HG02943 (cell line): Measurements from ENCODE around the gene ACD.
A peak's percentile ranks its signal among the peaks of the same experiment; 100 is the strongest.

Source experiments
- ATAC-seq: cut with Tn5 transposase; IDR thresholded peaks from one replicate; pipeline ENCODE4 v1.9.1; 2021; ENCODE audit warnings: mild to moderate bottlenecking, low read depth, moderate library complexity; ENCODE audit not compliant: unreplicated experiment

ACD gene

GRCh38 chr16:67676516-67676915 lies 16.5 kb upstream of the ACD start:
- no peak for ATAC-seq

DNA sequence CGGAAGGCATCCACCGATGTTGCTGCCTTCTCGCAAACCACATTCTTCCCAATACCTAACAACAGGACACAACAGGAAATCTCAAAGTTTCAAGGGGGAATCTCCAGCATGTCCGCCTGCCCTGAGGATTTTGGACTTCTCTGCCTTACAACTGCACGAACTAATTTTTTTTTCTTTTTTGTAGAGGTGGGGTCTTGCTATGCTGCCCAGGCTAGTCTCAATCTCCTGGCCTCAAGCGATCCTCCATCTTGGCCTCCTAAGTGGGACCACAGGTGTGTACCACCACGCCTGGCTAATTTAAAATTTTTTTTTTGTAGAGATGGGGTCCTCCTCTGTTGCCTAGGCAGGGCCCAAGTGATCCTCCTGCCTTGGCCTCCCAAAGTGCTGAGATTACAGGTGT lies 15.9 kb upstream of the ACD start:
- no peak for ATAC-seq

- no peak for ATAC-seq
These were observed 15.5 kb upstream of the ACD start for GRCh38 chr16:67675579-67675935.

DNA sequence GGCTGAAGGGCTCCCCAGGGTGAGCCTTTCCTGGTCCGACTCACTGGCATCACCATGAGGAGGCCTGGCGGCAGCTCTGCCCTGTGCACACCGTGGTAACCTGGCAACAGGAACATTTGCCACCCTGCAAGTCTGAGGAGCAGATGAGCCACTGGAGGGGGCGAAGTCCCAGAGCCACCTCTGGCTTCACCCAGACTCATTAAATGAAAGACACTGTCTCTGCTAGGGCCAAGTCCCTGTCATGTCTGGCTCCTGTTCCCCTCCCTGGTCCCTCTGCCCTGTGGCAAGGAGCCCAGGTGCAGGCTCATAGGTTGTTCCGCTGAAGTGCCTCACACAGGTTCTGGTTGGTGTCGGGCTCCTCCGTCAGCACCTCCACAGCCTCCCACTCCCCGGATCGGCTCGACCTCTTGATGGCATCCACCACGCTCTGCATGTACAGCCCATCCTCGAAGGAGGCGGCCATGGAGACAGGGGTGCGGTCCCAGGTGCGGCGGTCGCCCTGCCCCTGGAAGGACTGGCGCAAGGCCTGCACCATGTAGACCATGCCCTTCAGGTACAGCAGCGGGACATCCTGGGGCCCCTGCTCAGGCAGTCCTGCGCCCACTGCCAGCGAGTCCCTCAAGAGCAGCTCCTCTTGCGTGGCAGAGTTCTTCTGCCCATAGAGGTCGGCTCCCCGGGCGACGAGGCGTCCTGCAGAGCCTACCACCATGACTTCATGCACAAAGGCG lies 15.0 kb upstream of the ACD start:
- no peak for ATAC-seq

GRCh38 chr16:67673712-67674580 lies 13.9 kb upstream of the ACD start:
- no peak for ATAC-seq

GRCh38 chr16:67672739-67673662 lies 12.9 kb upstream of the ACD start:
- ATAC-seq, result no peak

DNA sequence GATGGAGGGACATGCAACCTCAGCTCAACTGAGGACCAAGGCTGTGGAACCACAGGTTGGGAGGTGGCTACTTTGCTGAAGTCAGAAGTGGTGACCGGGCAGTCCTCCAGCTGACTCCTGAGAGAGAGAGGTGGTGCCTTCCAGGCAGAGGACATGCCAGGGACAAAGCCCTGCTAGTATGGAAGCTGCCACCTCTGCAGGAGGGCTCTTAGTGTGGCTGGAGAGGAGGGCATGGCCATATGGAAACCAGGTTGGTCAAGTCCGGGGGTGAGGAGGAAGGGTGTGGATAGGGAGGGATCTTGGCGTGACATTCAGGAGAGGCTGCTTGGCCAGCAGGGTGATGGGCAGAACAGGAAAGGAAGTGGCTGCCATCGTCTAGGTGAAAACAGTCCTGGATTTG lies 12.2 kb upstream of the ACD start:
- ATAC-seq, result no peak

DNA sequence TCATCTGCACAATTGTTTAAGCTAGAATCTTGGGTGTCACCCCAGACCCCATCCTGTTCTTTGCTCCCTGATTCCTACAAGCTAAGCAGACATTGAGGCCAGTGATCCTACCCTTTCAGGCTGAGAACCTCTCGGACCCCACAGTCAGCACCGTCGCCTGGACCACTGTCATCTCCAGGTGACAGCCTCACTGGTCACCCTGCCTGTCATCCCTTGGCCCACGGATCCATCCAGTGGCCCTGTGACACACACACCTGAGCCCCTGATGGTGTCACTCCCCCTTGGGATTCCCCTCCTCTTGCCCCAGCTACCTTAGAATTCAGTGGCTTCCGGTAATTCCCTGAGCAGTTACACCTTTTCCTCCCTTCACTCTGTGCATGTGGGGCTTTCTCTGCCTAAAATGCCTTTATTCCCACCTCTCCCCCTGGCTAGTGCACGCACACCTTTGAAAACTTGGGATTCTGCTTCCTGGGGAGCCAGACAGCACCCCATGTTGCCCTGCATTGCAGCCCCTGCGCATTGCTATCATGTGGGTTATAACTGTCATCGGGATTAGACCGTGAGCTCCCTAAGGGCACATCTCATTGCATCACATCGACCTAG lies 9.5 kb upstream of the ACD start:
- ATAC-seq, result no peak

GRCh38 chr16:67668495-67669157 lies 8.6 kb upstream of the ACD start:
- ATAC-seq, result no peak

DNA sequence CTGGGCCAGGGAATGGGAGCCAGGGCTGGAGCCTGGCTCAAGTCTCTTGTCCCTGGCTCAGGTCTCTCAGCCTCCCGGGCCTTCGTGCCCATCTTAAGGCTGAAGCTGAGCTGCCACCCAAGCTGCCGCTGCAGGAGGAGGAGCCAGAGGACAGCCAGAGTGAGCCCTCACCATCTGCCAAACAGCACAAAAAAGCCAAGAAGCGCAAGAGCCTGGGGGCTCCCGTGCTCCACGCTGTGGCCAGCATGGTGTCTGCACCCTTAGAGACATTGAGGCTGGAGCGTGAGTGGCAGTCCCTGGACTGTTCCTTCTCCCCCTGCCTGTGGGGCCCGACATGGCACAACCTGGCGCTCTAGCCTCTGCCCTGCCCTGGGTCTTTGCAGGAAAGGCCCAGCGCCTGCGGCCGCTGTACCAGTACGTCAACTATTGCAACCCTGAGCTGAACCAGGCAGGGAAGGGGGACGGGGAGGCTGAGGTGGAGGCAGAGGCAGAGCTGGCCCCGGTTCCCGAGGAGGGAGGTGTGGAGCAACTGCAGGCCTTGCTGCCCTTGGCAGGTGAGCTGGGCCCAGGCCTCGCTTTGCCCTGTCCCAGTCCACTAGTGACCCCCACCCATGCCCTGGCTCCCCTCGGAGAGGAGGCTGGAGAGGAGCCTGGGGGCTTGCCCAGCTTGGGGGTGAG lies 7.9 kb upstream of the ACD start:
- peak; percentile 62 for ATAC-seq

GRCh38 chr16:67667453-67667816 lies 7.4 kb upstream of the ACD start:
- ATAC-seq, result no peak

GRCh38 chr16:67666559-67667452 lies 6.7 kb upstream of the ACD start, which contains the start of the genes C16orf86 and ENKD1:
Gene C16orf86 (plus strand): TSS chr16:67666814. CDS start chr16:67666971, 157 bp downstream.
Gene ENKD1 (minus strand): TSS chr16:67666750. CDS start chr16:67666442, 308 bp downstream.
- ATAC-seq, result peak; percentile 42

- ATAC-seq, result no peak
These were observed 6.0 kb upstream of the ACD start for GRCh38 chr16:67666032-67666551.

DNA sequence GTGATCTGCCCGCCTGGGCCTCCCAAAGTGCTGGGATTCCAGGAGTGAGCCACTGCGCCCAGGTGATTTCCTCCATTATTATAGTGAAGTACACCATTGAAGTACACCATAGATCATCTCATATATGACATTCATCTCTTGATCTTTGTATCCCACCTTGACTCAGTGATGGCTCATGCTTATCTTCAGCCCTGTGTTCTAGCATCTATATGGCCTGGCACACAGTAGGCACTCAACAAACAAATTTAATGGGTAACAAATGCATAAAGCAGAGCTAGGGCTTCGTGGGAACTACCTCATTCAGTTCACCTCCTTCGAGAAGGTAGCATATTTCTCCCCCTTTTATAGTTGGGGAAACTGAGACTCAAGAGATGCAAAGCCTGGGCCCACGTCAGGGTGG lies 5.5 kb upstream of the ACD start:
- no peak for ATAC-seq

DNA sequence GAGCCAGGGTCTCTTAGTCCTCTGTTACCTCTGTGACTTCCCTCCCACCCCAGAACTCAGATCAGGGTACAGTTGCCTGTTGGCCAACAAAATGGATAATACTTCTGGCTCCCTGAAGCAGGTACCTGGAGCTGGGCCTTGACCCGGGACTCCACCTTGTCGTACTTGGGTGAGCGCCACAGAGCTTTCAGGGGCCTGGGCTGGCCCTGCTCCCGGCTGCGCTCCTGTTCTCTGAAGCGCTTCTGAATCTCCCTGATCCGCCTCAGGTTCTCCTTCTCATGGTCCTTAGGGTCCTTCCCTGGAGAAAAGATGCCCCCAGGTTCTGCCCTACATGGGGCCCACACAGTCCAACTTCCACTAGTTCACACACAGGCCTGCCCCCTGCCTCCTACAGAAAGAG lies 4.8 kb upstream of the ACD start:
- ATAC-seq, result no peak

- ATAC-seq, result no peak
These were observed 4.2 kb upstream of the ACD start for GRCh38 chr16:67664258-67664657.

DNA sequence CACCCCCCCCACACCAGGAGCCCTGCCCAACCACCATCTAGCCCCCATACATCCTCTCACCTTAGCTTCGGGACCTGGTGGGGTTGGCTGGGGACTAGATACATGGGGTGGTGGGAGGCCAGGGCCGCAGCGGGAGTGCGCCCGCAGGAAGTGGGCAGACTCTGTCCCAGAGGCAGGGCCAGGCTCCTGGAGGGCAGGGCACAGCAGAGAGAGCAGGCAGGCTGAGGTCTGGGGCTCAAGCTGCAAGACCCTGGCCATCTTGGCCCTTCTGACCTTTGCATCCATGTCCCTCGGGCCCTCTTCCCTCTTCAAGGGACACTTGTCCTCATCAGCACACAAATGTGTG lies 3.8 kb upstream of the ACD start:
- ATAC-seq, result no peak

GRCh38 chr16:67663151-67663876 lies 3.3 kb upstream of the ACD start:
- no peak for ATAC-seq
